WERI-Rb-1 (cell line): ENCODE results near the gene GFPT1.

Source experiments
- DNase-seq: peaks from one replicate; pipeline ENCODE4 v3.0.0-alpha.2; 2020
- H3K27ac ChIP-seq: fragments of 250-450 bp; sonication (Bioruptor Pico); 2 replicates; pipeline ENCODE4 v1.5.1; 2020; ENCODE audit warnings: mild to moderate bottlenecking, moderate library complexity
- H3K27me3 ChIP-seq: fragments of 250-450 bp; sonication (Bioruptor Pico); 2 replicates; pipeline ENCODE4 v1.5.1; 2021; ENCODE audit warnings: mild to moderate bottlenecking, low read depth, moderate library complexity; ENCODE audit not compliant: insufficient read depth, severe bottlenecking
- H3K36me3 ChIP-seq: fragments of 250-450 bp; sonication (Bioruptor Pico); 2 replicates; pipeline ENCODE4 v1.5.1; 2020; ENCODE audit warnings: mild to moderate bottlenecking, moderate library complexity
- H3K4me3 ChIP-seq: 2 replicates; pipeline ENCODE4 v1.5.1; 2011; ENCODE audit warnings: low read depth, mild to moderate bottlenecking, control low read depth, low read length
- H3K9me3 ChIP-seq: fragments of 250-450 bp; sonication (Bioruptor Pico); 2 replicates; pipeline ENCODE4 v1.5.1; 2021; ENCODE audit warnings: mild to moderate bottlenecking, moderate library complexity; ENCODE audit not compliant: severe bottlenecking
- CTCF ChIP-seq: IDR thresholded peaks from 2 replicates; pipeline ENCODE4 v1.5.1; 2011; ENCODE audit warnings: low read depth, mild to moderate bottlenecking, control low read depth, inconsistent platforms, low read length

GFPT1 gene

GRCh38 chr2:69275490-69275889 is 111.5 kb downstream of the GFPT1 start:
- no peaks in the 10 kb centered on the region for H3K9me3 ChIP-seq
- H3K27ac ChIP-seq: no peak overlapping the region
- H3K4me3 ChIP-seq: no peak overlapping the region
- no peak for TF ChIP-seq CTCF
- H3K27me3 ChIP-seq: no peaks in the 10 kb centered on the region
- no peaks in the 10 kb centered on the region for H3K36me3 ChIP-seq
- DNase-seq: no peak

GRCh38 chr2:69272803-69273471 is 114.1 kb downstream of the GFPT1 start:
- DNase-seq: no peak
- no peaks in the 10 kb centered on the region for H3K36me3 ChIP-seq
- H3K4me3 ChIP-seq: no peak overlapping the region
- H3K9me3 ChIP-seq: no peaks in the 10 kb centered on the region
- no peak overlapping the region for H3K27ac ChIP-seq
- H3K27me3 ChIP-seq: no peaks in the 10 kb centered on the region
- no peak for TF ChIP-seq CTCF

GRCh38 chr2:69271831-69272257 is 115.2 kb downstream of the GFPT1 start:
- TF ChIP-seq CTCF: no peak
- H3K27me3 ChIP-seq: no peaks in the 10 kb centered on the region
- H3K9me3 ChIP-seq: no peaks in the 10 kb centered on the region
- H3K36me3 ChIP-seq: no peaks in the 10 kb centered on the region
- no peak overlapping the region for H3K27ac ChIP-seq
- DNase-seq: no peak
- no peak overlapping the region for H3K4me3 ChIP-seq
